Measurements from ENCODE around the gene WNT1. TPM values are rescaled to one million over a fixed set of nuclear protein-coding genes. Genes with fewer than 3 reads are reported as not detected.

The WNT1 gene
- total RNA-seq, 1 donor from 2014 or later, result 28.9 TPM

DNA sequence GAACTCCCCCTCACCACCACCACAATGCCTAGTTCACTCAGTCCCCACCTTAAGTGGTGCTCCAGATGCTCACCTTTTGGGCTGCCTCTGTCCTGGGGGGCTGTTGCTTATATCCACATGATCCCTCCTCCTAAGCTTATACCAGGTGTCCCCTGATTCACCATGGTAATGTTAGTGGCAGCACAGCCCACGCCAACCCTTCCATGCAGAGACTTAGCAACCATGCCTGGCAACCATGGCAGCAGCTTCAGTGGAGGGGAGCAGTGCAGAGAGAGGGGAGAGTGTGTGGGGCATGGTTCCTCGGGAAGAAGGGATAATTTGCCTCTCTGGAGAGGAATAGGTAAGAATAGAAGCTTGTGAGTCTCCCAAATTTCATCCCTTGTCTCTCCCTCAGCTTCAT lies 22.2 kb downstream of the WNT1 start:
- H3K27me3 Mint-ChIP-seq, result peaks cover 60% of the 10 kb centered on the region
- peak overlapping the region; percentile 84 for H3K4me3 Mint-ChIP-seq
- TF ChIP-seq CTCF (conservative IDR thresholded peaks at IDR 0.05), result no peak
- H3K27ac Mint-ChIP-seq, result peak overlapping the region; percentile 53
- no peaks in the 10 kb centered on the region for H3K9me3 Mint-ChIP-seq
- peaks cover 26% of the 10 kb centered on the region for H3K36me3 Mint-ChIP-seq
- DNase-seq (ENCODE audit: extremely low spot score, unreplicated experiment), result no peak
- peaks cover 14% of the 10 kb centered on the region for H3K4me1 Mint-ChIP-seq (ENCODE audit: unreplicated experiment)

DNA sequence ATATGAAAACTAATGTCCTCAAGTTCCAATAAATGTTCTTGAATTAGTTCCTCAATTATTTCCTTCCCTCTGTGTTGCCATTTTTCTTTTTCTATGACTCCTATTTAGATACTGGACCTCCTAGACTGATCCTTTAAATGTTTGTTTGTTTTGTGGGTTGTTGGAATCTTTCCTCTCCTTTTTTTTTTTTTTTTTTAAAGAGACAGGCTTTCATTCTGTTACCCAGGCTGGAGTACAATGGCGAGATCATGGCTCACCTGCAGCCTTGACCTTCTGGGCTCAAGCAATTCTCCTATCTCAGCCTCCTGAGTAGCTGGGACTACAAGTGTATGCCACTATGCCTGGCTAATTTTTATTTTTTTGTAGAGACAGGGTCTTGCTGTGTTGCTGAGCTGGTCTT lies 30.8 kb downstream of the WNT1 start:
- TF ChIP-seq CTCF (conservative IDR thresholded peaks at IDR 0.05), result no peak
- no peak overlapping the region for H3K27ac Mint-ChIP-seq
- no peak for DNase-seq (ENCODE audit: extremely low spot score, unreplicated experiment)

GRCh38 chr12:49010092-49010668 lies 32.1 kb downstream of the WNT1 start:
- H3K27me3 Mint-ChIP-seq, result no peaks in the 10 kb centered on the region
- no peak for TF ChIP-seq CTCF (conservative IDR thresholded peaks at IDR 0.05)
- no peak overlapping the region for H3K4me3 Mint-ChIP-seq
- H3K4me1 Mint-ChIP-seq (ENCODE audit: unreplicated experiment), result peaks cover 6% of the 10 kb centered on the region
- no peaks in the 10 kb centered on the region for H3K9me3 Mint-ChIP-seq
- no peak for DNase-seq (ENCODE audit: extremely low spot score, unreplicated experiment)
- peaks cover 4% of the 10 kb centered on the region for H3K36me3 Mint-ChIP-seq
- peak overlapping the region; percentile 10 for H3K27ac Mint-ChIP-seq

More for the DNA sequence above, 30.8 kb downstream of the WNT1 start:
- H3K9me3 Mint-ChIP-seq, result no peaks in the 10 kb centered on the region
- H3K27me3 Mint-ChIP-seq, result no peaks in the 10 kb centered on the region
- peaks cover 8% of the 10 kb centered on the region for H3K36me3 Mint-ChIP-seq
- H3K4me3 Mint-ChIP-seq, result no peak overlapping the region
- H3K4me1 Mint-ChIP-seq (ENCODE audit: unreplicated experiment), result no peaks in the 10 kb centered on the region

GRCh38 chr12:49012739-49013138 lies 34.6 kb downstream of the WNT1 start:
- no peak overlapping the region for H3K4me3 Mint-ChIP-seq
- no peaks in the 10 kb centered on the region for H3K9me3 Mint-ChIP-seq
- H3K4me1 Mint-ChIP-seq (ENCODE audit: unreplicated experiment), result peaks cover 18% of the 10 kb centered on the region
- H3K27me3 Mint-ChIP-seq, result no peaks in the 10 kb centered on the region
- H3K27ac Mint-ChIP-seq, result no peak overlapping the region
- H3K36me3 Mint-ChIP-seq, result peaks cover 4% of the 10 kb centered on the region
- no peak for DNase-seq (ENCODE audit: extremely low spot score, unreplicated experiment)
- no peak for TF ChIP-seq CTCF (conservative IDR thresholded peaks at IDR 0.05)

GRCh38 chr12:49013428-49013827 lies 35.3 kb downstream of the WNT1 start:
- Mint-ChIP-seq H3K36me3 (peaks cover 4% of the 10 kb centered on the region), H3K9me3 (no peaks in the 10 kb centered on the region)
- TF ChIP-seq CTCF (conservative IDR thresholded peaks at IDR 0.05), result no peak

GRCh38 chr12:49014547-49014946 lies 36.4 kb downstream of the WNT1 start:
- no peak overlapping the region for H3K27ac Mint-ChIP-seq

More at GRCh38 chr12:49013428-49013827, 35.3 kb downstream of the WNT1 start:
- peaks cover 20% of the 10 kb centered on the region for H3K4me1 Mint-ChIP-seq (ENCODE audit: unreplicated experiment)
- H3K27me3 Mint-ChIP-seq, result no peaks in the 10 kb centered on the region
- H3K27ac Mint-ChIP-seq, result no peak overlapping the region
- no peak for DNase-seq (ENCODE audit: extremely low spot score, unreplicated experiment)
- H3K4me3 Mint-ChIP-seq, result no peak overlapping the region

More at GRCh38 chr12:49014547-49014946, 36.4 kb downstream of the WNT1 start:
- peaks cover 27% of the 10 kb centered on the region for H3K4me1 Mint-ChIP-seq (ENCODE audit: unreplicated experiment)
- no peaks in the 10 kb centered on the region for H3K27me3 Mint-ChIP-seq
- H3K36me3 Mint-ChIP-seq, result peaks cover 4% of the 10 kb centered on the region
- H3K9me3 Mint-ChIP-seq, result no peaks in the 10 kb centered on the region
- DNase-seq (ENCODE audit: extremely low spot score, unreplicated experiment), result no peak
- TF ChIP-seq CTCF (conservative IDR thresholded peaks at IDR 0.05), result peak; percentile 44
- no peak overlapping the region for H3K4me3 Mint-ChIP-seq

All from type B pancreatic cell (in vitro differentiated cells).